Keratinocyte (primary cell): ENCODE measurements around the gene ISM1. TPM values are rescaled to one million over a fixed set of nuclear protein-coding genes. Genes with fewer than 3 reads are reported as not detected.

Experiments used
- DNase-seq: peaks from one replicate; pipeline ENCODE4 v3.0.0-alpha.2; 2011; ENCODE audit warnings: low read depth, missing footprints, low spot score
- FAIRE-seq: peaks from 2 replicates; lab custom pipeline; 2011; peaks lifted over from hg19 to GRCh38; lab: Jason Lieb, UNC
- H2AFZ ChIP-seq: 2 replicates; pipeline ENCODE4 v1.6.0; 2012; ENCODE audit warnings: low read length, control low read depth, inconsistent platforms; ENCODE audit not compliant: control insufficient read depth
- H3K27ac ChIP-seq: 2 replicates; pipeline ENCODE4 v1.5.1; 2011; ENCODE audit warnings: low read length; ENCODE audit not compliant: control insufficient read depth, insufficient read depth
- H3K27me3 ChIP-seq: 3 replicates; pipeline ENCODE4 v1.6.0; 2011; ENCODE audit warnings: low read length; ENCODE audit not compliant: control insufficient read depth, insufficient read depth; ENCODE audit errors: extremely low read depth
- H3K36me3 ChIP-seq, 2 experiments: 2 replicates in 1 of 2; 3 replicates in 1 of 2; pipeline ENCODE4 v1.5.1; 2011; ENCODE audit warnings: low read length in 2 of 2, mild to moderate bottlenecking in 1 of 2; ENCODE audit not compliant: control insufficient read depth in 2 of 2, insufficient read depth in 2 of 2; ENCODE audit errors: extremely low read depth in 1 of 2
- H3K4me1 ChIP-seq: 3 replicates; pipeline ENCODE4 v1.5.1; 2011; ENCODE audit warnings: low read length; ENCODE audit not compliant: control insufficient read depth, insufficient read depth; ENCODE audit errors: extremely low read depth
- H3K4me2 ChIP-seq: 3 replicates; pipeline ENCODE4 v1.6.0; 2011; ENCODE audit warnings: low read depth, low read length; ENCODE audit not compliant: control insufficient read depth, insufficient read depth; ENCODE audit errors: extremely low read depth
- H3K4me3 ChIP-seq, 3 experiments: fragments of 200-600 bp in 1 of 3; sonication (generic) in 1 of 3; 2 replicates in 2 of 3; 3 replicates in 1 of 3; pipeline ENCODE4 v1.5.1; 2011 to 2016; ENCODE audit warnings: low read length in 3 of 3, mild to moderate bottlenecking in 3 of 3, control low read depth in 2 of 3, inconsistent platforms in 1 of 3, low read depth in 1 of 3, mixed read lengths in 1 of 3, mixed run types in 1 of 3, moderate library complexity in 1 of 3; ENCODE audit not compliant: control insufficient read depth in 2 of 3, insufficient read depth in 2 of 3; ENCODE audit errors: extremely low read depth in 1 of 3
- H3K79me2 ChIP-seq: 2 replicates; pipeline ENCODE4 v1.6.0; 2012; ENCODE audit warnings: low read length; ENCODE audit not compliant: control insufficient read depth, insufficient read depth
- H3K9ac ChIP-seq: 3 replicates; pipeline ENCODE4 v1.6.0; 2011; ENCODE audit warnings: low read length; ENCODE audit not compliant: control insufficient read depth, insufficient read depth; ENCODE audit errors: extremely low read depth
- H3K9me1 ChIP-seq: 3 replicates; pipeline ENCODE4 v1.6.0; 2011; ENCODE audit warnings: low read length; ENCODE audit not compliant: control insufficient read depth, insufficient read depth; ENCODE audit errors: extremely low read depth
- H3K9me3 ChIP-seq: 2 replicates; pipeline ENCODE4 v1.5.1; 2012; ENCODE audit warnings: low read depth, low read length; ENCODE audit not compliant: control insufficient read depth
- H4K20me1 ChIP-seq: 3 replicates; pipeline ENCODE4 v1.6.0; 2011; ENCODE audit warnings: low read length; ENCODE audit not compliant: control insufficient read depth, insufficient read depth; ENCODE audit errors: extremely low read depth
- CTCF ChIP-seq, 3 experiments: IDR thresholded peaks in 1 of 3; conservative IDR thresholded peaks in 1 of 3; optimal IDR thresholded peaks in 1 of 3; 2 replicates in 2 of 3; 3 replicates in 1 of 3; pipeline versions ENCODE3 to v1.5.1; 2011; ENCODE audit warnings: low read length in 3 of 3, mild to moderate bottlenecking in 3 of 3, moderate library complexity in 2 of 3, control low read depth in 1 of 3, inconsistent platforms in 1 of 3; ENCODE audit not compliant: insufficient read depth in 2 of 3; ENCODE audit errors: extremely low read depth in 1 of 3
- EZH2 ChIP-seq: IDR thresholded peaks from one replicate; pipeline ENCODE4 v1.6.1; 2012; ENCODE audit warnings: inconsistent platforms, mild to moderate bottlenecking, low read length, moderate library complexity
- dilution Hi-C: fragments of 300-500 bp; cut with MboI; formaldehyde crosslinking; loops from one replicate; pipeline ENCODE4 v1.7.0; 2020; ENCODE audit warnings: low sequenced_read_pairs; ENCODE audit not compliant: extremely low pct_ligation_motif_present
- polyA plus RNA-seq, 5 experiments: library from polyadenylated mRNA; depleted of rRNA in 3 of 5; stranded (reverse) in 3 of 5; stranded (forward) in 1 of 5; unstranded in 1 of 5; fragments of >200 nt; gene quantifications; 1 replicate in 1 of 5; 2 replicates in 3 of 5; 3 replicates in 1 of 5; pipeline versions ENCODE4 v1.2.1 to v1.2.3, GENCODE V29; 2011 to 2012; ENCODE audit warnings: missing spikeins in 2 of 5, low read depth in 1 of 5, low replicate concordance in 1 of 5

The ISM1 gene
- polyA plus RNA-seq, 1 donor (not counting 4 experiments of a cell fraction or from before 2014, with no cell fraction given): 3.3 TPM

GRCh38 chr20:13297147-13297899 is 76.2 kb downstream of the ISM1 start:
- dilution Hi-C loops: no loop called here

GRCh38 chr20:13298692-13299373 is 77.8 kb downstream of the ISM1 start:
- Histone ChIP-seq H3K9me3 (no peaks in the 10 kb centered on the region), H3K4me2 (no peak overlapping the region), H3K79me2 (no peaks in the 10 kb centered on the region), H3K4me3 (no peak overlapping the region), H4K20me1 (no peaks in the 10 kb centered on the region), H2AFZ (no peak overlapping the region), H3K27ac (no peak overlapping the region), H3K36me3 (no peaks in the 10 kb centered on the region), H3K4me1 (peaks cover 19% of the 10 kb centered on the region), H3K27me3 (no peaks in the 10 kb centered on the region), H3K9ac (no peak overlapping the region), H3K9me1 (no peaks in the 10 kb centered on the region)
- dilution Hi-C loops: no loop called here
- no peak for TF ChIP-seq CTCF (optimal IDR thresholded peaks at IDR 0.05 in 1 of 3, IDR thresholded peaks at IDR 0.05 in 1 of 3, conservative IDR thresholded peaks at IDR 0.05 in 1 of 3; ENCODE audit: extremely low read depth in 1 of 3, insufficient read depth in 2 of 3, low read length in 3 of 3)
- no peak for TF ChIP-seq EZH2
- DNase-seq (no peak), FAIRE-seq (no peak)

More at GRCh38 chr20:13297147-13297899, 76.2 kb downstream of the ISM1 start:
- no peaks in the 10 kb centered on the region for H4K20me1 ChIP-seq
- DNase-seq (no peak), FAIRE-seq (no peak)
- peaks cover 19% of the 10 kb centered on the region for H3K4me1 ChIP-seq
- H3K27ac ChIP-seq: no peak overlapping the region
- H3K27me3 ChIP-seq: no peaks in the 10 kb centered on the region
- H3K9me3 ChIP-seq: no peaks in the 10 kb centered on the region
- no peak overlapping the region for H3K9ac ChIP-seq
- no peaks in the 10 kb centered on the region for H3K36me3 ChIP-seq
- no peaks in the 10 kb centered on the region for H3K9me1 ChIP-seq
- H2AFZ ChIP-seq: no peak overlapping the region
- no peak for TF ChIP-seq CTCF (optimal IDR thresholded peaks at IDR 0.05 in 1 of 3, IDR thresholded peaks at IDR 0.05 in 1 of 3, conservative IDR thresholded peaks at IDR 0.05 in 1 of 3; ENCODE audit: extremely low read depth in 1 of 3, insufficient read depth in 2 of 3, low read length in 3 of 3)
- TF ChIP-seq EZH2: no peak
- no peak overlapping the region for H3K4me2 ChIP-seq
- no peaks in the 10 kb centered on the region for H3K79me2 ChIP-seq
- H3K4me3 ChIP-seq: no peak overlapping the region
